ENCODE measurements around the gene ZNF41.

- TF ChIP-seq POLR2A (IDR thresholded peaks at IDR 0.05) = no peak
- TF ChIP-seq, protein P1, sequence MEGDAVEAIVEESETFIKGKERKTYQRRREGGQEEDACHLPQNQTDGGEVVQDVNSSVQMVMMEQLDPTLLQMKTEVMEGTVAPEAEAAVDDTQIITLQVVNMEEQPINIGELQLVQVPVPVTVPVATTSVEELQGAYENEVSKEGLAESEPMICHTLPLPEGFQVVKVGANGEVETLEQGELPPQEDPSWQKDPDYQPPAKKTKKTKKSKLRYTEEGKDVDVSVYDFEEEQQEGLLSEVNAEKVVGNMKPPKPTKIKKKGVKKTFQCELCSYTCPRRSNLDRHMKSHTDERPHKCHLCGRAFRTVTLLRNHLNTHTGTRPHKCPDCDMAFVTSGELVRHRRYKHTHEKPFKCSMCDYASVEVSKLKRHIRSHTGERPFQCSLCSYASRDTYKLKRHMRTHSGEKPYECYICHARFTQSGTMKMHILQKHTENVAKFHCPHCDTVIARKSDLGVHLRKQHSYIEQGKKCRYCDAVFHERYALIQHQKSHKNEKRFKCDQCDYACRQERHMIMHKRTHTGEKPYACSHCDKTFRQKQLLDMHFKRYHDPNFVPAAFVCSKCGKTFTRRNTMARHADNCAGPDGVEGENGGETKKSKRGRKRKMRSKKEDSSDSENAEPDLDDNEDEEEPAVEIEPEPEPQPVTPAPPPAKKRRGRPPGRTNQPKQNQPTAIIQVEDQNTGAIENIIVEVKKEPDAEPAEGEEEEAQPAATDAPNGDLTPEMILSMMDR (IDR thresholded peaks at IDR 0.05) = no peak
These were observed 934 bp downstream of the ZNF41 start for GRCh38 chrX:47482065-47482511.

Data from thyroid gland (tissue), 4 donors.